Stimulated activated naive CD4-positive, alpha-beta T cell (primary cell): Measurements from ENCODE around the gene HIPK4.
"Not testable (repeated sequence)": the region's sequence is repeated elsewhere in the genome, so short reads cannot be mapped to it uniquely, and the experiment has no call there.

ENCODE experiments used
- DNase-seq, 6 experiments: peaks; one replicate each; lab custom pipeline; 2025; lab: John Stamatoyannopoulos, UW

Gene HIPK4, protein sequence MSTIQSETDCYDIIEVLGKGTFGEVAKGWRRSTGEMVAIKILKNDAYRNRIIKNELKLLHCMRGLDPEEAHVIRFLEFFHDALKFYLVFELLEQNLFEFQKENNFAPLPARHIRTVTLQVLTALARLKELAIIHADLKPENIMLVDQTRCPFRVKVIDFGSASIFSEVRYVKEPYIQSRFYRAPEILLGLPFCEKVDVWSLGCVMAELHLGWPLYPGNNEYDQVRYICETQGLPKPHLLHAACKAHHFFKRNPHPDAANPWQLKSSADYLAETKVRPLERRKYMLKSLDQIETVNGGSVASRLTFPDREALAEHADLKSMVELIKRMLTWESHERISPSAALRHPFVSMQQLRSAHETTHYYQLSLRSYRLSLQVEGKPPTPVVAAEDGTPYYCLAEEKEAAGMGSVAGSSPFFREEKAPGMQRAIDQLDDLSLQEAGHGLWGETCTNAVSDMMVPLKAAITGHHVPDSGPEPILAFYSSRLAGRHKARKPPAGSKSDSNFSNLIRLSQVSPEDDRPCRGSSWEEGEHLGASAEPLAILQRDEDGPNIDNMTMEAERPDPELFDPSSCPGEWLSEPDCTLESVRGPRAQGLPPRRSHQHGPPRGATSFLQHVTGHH

DNA sequence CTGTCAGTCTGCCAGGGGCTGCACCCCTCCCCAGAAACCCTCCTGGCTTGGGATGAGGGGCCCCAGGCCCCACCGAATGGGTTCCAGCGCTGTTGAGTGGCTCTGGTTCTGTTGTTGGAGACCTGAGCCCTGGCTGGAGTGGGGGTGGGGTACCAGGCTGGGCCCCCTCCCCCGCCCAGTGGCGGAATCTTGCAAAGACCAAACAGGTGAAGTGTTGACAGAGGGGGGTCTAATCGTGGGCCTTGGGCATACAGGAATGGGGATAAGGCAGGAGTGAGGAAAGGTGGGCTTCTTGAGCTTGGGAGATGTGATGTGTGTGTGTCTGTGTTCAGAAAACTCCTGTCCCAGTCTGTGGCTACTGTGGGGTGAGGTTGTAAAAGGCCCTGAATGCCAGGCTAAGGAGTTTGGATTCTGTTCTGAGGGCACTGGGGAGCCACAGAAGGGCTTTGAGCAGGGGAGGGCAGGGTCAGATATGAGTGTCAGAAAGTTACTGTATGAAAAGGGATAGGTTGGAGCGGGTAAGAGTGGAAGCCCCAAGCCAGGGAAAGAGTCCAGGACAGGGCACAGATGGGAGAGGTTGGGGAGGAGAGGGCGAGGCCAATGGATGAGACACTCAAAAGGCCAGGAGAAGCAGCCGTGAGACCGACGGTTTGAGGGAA, at the start of gene HIPK4:
Gene HIPK4, minus strand, starts transcription at position 98 of the 659 bp plus-strand sequence. CDS start 279 bp downstream, outside the sequence.
- no peak for DNase-seq

- no peak for DNase-seq
Measured at GRCh38 chr19:40438284-40438683, 48.3 kb upstream of the HIPK4 start.

DNA sequence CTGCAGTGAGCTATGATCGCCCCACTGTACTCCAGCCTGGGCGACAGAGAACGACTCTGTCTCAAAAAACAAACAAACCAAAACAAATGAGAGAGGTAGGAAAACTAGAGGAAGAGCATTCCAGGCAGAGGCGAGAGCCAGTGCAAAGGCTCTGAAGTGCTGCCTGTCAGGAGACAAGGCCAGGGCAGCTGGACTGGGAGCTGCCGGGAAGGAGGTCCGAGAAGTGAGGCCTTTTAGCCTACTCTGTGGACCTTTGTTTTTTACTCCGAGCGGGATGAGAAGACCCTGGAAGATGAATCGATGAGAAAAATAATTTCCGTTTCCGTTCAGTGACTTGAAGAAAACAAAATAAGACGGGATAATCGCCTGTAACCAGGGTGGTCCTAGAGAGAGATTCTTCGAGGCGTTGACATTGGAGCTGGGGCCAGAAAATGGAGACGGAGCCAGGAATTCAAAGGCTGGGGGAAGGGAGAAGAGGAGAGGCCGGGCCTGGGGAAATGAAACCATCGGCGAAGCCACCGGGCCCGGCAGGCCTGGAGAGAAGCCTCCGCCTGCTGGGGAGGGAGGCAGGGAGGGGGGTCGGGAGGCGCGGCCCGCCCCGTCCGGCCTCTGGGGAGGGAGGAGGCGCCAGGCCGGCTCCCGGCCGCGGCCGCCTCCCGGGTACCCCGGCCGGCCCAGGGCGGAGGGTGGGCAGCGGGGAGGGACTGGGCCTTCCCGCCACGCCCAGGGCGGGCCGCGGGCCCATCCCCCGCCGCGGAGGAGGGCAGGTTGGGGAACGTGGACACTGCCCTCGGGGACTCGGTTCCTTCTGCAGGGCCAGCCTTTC, 43.6 kb upstream of the HIPK4 start:
- DNase-seq, result peak in 5 of 6 experiments; percentile 23 to 60 (median 52)

- DNase-seq, result not testable (repeated sequence)
Measured at GRCh38 chr19:40432760-40433159, 42.8 kb upstream of the HIPK4 start.

DNA sequence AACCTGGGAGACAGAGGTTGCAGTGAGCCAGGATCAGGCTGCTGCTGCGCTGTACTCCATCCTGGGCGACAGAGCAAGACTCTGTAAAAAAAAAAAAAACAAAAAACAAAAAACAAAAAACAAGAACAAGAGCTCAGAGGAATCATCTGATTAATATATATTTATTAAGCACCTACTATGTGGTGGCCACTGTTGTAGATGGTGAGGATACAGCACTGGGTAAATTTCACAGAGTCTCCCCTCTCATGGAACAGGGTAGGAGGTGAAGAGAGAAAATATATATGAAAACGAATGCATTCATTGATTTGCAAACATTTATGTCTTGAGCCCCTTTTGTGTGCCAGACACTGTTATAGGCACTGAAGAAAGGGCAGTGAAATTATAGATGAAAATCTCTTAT, 41.7 kb upstream of the HIPK4 start:
- no peak for DNase-seq

- not testable (repeated sequence) for DNase-seq
Measured at GRCh38 chr19:40430242-40430641, 40.3 kb upstream of the HIPK4 start.

- DNase-seq, result not testable (repeated sequence)
Measured at GRCh38 chr19:40428197-40428596, 38.2 kb upstream of the HIPK4 start.

DNA sequence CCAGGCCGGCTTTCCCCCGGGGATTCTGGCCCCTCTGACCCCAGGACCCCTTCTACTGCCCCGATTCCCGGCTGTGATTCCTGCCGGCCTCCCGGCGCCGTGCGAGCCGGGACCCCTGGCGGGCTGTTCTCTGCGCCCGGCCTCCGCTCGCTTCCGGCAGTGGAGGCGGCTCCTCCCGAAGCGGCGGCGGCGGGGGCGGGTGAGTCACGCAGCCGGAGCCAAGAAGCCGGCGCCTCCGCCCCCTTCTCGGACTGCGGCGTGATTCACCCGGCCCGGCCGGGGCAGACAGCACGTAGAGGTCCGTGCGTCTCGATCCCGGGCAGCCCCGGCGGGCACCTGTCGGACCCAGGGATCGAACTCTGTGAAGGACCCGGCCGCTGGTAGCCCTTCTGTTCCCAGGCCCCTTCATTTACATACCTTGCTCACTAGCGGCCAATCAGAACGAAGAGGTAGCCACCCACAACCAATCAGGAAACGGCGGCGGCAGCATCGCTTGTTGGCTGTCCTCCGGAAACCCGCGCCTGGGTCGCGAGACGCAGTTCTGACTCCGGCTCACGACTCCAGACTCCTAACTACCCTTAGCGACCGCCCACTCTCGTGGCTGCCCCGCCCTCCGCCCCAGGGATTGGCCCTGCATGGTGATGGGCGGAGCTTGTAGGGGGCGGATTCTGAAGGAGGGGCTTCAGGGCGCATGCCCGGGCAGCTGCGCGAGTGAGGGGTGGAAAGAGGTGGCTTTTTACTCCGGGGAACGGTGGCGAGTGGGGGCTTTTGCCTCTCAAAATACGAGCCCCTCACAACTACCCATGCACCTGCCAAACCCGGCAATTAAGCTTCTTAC, 35.7 kb upstream of the HIPK4 start, which contains the start of gene SERTAD1:
Gene SERTAD1, minus strand, starts transcription at position 543 of the 838 bp plus-strand sequence. CDS start 2,446 bp downstream, outside the sequence.
- DNase-seq, result peak; percentile 99 to 100 (median 100)

GRCh38 chr19:40424637-40425449, 34.9 kb upstream of the HIPK4 start:
- DNase-seq, result peak in 2 of 6 experiments; percentile 24 to 27

DNA sequence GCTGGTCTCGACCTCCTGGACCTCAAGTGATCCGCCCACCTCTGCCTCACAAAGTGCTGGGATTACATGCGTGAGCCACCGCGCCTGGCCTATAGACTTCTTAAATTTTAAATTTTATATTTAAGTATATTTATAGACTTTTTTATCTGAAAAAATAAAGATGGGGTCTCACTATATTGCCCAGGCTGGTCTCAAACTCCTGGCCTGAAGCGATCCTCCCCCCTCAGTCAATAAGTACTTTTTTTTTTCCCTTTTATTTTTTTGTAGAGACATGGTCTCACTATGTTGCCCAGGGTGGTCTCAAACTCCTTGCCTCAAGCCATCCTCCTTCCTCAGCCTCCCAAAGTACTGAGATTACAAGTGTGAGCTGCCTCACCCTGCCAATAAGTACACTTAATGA, 34.0 kb upstream of the HIPK4 start:
- DNase-seq, result no peak

DNA sequence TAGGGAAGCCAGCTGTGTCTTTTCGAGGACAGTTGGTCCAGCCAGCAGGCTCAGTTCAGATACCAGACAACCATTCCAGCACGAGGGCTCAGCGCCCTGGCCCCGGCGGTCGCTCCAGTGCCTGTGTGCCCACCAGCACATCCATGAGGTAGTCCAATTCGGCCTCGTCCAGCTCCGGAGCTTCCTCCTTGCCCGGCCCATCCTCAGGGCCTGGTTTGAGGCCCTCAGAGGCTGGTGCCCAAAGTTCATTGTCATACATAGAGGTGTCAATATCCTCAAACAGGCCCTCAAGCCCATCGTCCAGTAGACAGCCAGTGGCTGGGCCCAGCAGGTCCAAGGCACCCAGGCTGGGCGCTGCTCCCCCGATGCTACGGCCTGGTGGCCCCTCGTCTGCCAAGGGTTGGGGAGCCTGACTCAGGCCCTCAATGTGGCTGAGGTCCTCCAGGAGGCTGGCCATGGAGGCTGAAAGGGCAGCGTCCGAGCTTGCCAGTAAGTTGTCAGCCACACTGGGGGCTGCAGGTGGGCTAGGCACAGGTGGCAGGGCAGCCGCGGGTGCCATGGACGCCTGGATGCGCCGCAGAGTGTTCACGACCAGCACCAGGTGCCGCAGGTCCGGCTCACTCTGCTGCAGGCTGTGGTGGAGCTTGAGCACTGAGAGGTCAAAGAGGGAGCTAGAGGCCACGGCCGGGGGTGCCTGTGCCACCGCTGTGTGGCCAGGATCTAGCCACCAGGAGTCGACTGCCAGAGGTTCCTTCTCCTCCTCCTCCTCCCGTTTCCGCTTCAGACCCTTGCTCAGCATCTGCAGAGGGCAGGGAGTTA, 33.0 kb upstream of the HIPK4 start:
- DNase-seq, result no peak

- peak in 2 of 6 experiments; percentile 27 to 38 for DNase-seq
Measured at GRCh38 chr19:40421993-40422747, 32.2 kb upstream of the HIPK4 start.

DNA sequence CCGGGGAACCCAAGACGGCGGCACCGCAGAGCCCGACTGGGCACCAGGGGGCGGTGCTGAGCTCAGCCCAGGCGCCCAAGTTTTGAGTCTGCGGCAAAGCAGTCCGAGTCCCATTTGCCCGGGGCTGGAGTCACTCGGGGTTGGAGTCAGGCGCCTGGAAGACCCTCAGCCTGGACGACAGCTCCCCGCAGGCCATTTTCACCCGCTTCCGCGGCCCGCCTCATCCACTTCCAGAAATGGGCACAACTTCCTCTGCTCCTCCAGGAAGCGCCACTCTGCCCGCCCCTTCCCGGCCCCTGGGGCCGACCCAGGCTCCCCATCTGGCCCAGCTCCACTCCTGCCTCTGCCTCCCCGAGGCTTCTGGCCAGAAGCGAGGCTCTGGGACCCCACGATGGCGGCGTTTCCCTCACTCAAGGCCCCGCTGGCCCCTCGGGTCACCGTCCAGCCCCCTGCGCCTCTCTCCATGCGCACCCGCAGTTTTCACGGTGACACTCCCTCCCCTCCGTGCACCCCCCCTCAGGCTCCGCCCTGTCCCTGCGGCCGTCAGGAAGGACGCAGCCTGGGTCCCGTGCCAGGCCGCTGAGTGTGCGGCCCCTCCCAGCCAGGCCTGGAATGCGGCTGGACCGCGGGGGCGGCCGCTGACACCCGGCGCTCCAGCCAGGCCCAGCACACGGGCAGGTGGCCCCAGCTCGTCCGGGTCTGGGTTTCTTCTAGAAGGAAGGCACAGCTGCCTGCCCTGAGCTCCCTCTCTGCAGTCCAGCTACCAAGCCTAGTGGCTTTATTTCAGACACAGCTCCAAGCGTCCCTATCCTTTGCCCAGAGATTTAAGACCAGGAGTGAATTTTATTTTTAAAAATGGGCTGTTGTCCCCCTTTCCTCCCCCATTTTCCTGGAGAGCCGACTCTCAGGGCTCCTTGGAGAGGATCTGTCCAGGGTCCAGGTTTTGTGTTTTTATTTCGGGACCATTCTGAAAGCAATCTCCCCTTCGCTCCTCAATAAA, 31.1 kb upstream of the HIPK4 start:
- DNase-seq, result peak; percentile 60 to 85 (median 72)

DNA sequence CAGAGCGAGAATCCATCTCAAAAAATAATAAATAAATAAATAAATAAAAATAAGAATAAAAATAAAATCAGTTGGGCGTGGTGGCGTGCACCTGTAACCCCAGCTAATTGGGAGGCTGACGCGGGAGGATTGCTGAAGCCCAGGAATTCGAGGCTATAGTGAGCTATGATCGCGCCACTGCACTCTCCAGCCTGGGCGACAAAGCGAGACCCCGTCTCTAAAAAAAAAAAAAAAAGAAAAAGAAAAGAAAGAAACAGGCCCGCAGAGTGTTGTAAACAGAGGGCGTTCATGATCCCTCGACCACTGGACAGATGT, 30.4 kb upstream of the HIPK4 start:
- no peak for DNase-seq

GRCh38 chr19:40419780-40420179, 29.8 kb upstream of the HIPK4 start:
- DNase-seq, result no peak

DNA sequence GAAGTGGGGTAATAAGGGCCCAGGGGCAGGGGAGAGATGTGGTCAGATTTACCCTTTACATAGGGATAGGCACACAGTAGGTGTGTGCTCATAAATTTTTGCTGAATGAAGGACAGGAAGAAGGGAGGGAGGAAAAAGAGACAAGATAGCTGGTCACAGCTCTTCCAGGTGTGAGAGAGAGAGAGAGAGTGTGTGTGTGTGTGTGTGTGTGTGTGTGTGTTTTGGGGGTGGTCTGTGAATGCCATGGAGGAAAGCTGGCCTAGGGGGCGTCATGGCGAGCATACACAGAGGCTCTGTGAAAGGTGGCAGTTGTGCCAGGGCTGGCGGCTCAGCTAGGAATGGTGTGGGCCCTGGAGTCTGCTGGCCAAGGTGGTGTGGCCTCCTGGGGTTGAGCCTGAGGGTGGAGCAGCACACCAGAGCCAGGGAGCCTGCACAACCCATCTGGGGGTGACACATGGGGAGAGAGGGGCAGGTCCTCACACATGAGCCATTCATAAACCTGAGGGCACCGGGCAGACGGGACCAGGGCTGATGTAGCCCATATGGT, 29.2 kb upstream of the HIPK4 start:
- no peak for DNase-seq

- DNase-seq, result no peak
Measured at GRCh38 chr19:40418040-40418439, 28.1 kb upstream of the HIPK4 start.
